NB4 (cell line): ENCODE data around the gene IFNL2.
"Not testable (repeated sequence)": the region's sequence is repeated elsewhere in the genome, so short reads cannot be mapped to it uniquely, and the experiment has no call there.

Experiments
- DNase-seq: peaks from one replicate; pipeline ENCODE4 v3.0.0; 2010; ENCODE audit warnings: low read depth
- H3K4me3 ChIP-seq: one replicate; pipeline ENCODE4 v1.5.1; 2011; ENCODE audit warnings: mild to moderate bottlenecking, low read depth, low read length, moderate library complexity
- CTCF ChIP-seq: IDR thresholded peaks from one replicate; pipeline ENCODE4 v1.5.1; 2012; ENCODE audit warnings: low read depth, low read length
- MYC ChIP-seq: IDR thresholded peaks from 2 replicates; pipeline ENCODE4 v1.6.1; 2011; ENCODE audit warnings: low read depth, low read length
- POLR2A ChIP-seq: IDR thresholded peaks from 2 replicates; pipeline ENCODE4 v1.6.1; 2011; ENCODE audit warnings: mild to moderate bottlenecking; ENCODE audit not compliant: insufficient read length; ENCODE audit errors: extremely low read depth
- TF ChIP-seq, protein P1 (sequence below): IDR thresholded peaks from 2 replicates; pipeline ENCODE4 v1.6.1; 2011; ENCODE audit warnings: low read depth, low read length

The IFNL2 gene

DNA sequence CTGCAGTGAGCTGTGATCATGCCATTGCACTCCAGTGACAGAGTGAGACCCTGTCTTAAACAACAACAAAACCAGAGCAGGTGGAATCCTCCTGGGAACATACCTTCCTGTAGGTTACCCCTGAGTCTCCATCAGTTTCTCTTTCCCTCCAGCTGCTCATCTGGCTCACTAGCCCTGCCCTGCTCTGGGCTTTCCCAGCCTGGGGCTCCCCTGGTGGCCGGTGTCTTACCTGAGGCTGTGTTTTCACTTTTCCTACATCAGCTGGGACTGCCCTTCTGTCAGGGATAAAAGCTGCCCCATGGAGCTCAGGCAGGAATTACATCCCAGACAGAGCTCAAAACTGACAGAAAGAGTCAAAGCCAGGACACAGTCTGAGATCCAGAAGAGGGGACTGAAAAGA, at the start of gene IFNL2:
TSS of gene IFNL2 (plus strand) at position 312 of the 400 bp plus-strand sequence. CDS start 173 bp downstream, outside the sequence.
- H3K4me3 ChIP-seq, DNase-seq: not testable (repeated sequence)

DNA sequence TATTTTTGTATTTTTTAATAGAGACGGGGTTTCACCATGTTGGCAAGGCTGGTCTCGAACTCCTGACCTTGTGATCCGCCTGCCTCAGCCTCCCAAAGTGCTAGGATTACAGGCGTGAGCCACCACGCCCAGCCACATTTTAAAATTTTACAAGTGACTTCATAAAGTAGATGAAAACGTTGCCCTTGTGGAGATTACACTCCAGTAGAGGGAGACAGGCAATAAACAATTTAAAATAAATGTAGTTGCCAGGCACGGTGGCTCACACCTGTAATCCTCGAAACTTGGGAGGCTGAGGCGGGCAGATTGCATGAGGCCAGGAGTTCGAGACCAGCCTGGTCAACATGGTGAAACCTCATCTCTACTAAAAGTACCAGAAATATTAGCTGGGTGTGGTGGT, 49.1 kb upstream of the IFNL2 start:
- DNase-seq, H3K4me3 ChIP-seq: not testable (repeated sequence)

GRCh38 chr19:39223703-39224279, 44.4 kb upstream of the IFNL2 start:
- DNase-seq: peak; percentile 16
- H3K4me3 ChIP-seq: no peak overlapping the region
- no peak for TF ChIP-seq MYC
- TF ChIP-seq CTCF: no peak
- TF ChIP-seq, protein P1, sequence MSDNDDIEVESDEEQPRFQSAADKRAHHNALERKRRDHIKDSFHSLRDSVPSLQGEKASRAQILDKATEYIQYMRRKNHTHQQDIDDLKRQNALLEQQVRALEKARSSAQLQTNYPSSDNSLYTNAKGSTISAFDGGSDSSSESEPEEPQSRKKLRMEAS: no peak

- TF ChIP-seq CTCF: no peak
- TF ChIP-seq, protein P1: no peak
- TF ChIP-seq POLR2A: no peak
- TF ChIP-seq MYC: no peak
- peak; percentile 38 for DNase-seq
- no peak overlapping the region for H3K4me3 ChIP-seq
Observed at GRCh38 chr19:39224910-39225309, 43.3 kb upstream of the IFNL2 start.

DNA sequence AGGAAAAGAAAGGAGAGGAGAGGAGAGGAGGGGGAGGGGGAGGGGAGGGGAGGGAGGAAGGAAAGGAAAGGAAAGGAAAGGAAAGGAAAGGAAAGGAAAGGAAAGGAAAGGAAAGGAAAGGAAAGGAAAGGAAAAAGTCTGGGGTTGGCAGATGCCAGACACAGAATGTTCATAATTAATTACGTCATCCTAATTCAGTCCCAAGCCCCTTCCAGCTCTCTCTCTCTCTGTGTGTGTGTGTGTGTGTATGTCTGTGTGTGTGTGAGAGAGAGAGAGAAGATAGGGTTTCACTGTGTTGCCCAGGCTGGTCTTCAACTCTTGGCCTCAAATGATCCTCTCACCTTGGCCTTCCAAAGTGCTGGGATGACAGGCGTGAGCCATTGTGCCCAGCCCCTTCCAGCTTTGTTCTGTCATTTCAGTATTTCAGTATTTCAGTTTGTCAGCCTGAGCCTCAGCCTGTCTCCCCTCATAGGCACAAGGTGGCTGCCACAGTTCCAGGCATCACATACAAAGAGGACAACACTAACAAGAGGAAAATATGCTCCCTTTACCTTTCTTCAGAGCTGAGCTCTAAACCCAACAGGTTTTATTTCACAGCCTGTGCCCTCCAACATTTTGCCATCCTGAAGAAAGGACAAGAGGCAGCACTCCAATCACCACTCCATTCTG, 38.0 kb upstream of the IFNL2 start:
- DNase-seq: no peak

GRCh38 chr19:39232708-39233107, 35.5 kb upstream of the IFNL2 start:
- no peak overlapping the region for H3K4me3 ChIP-seq
- no peak for TF ChIP-seq CTCF
- TF ChIP-seq MYC: no peak
- TF ChIP-seq, protein P1: no peak
- no peak for TF ChIP-seq POLR2A
- no peak for DNase-seq

More for the DNA sequence above, 38.0 kb upstream of the IFNL2 start:
- H3K4me3 ChIP-seq: no peak overlapping the region
- TF ChIP-seq CTCF: no peak
- TF ChIP-seq, protein P1: no peak
- TF ChIP-seq MYC: no peak
- TF ChIP-seq POLR2A: no peak

- TF ChIP-seq CTCF (no peak), POLR2A (no peak), MYC (no peak)
- TF ChIP-seq, protein P1: no peak
- no peak for DNase-seq
- no peak overlapping the region for H3K4me3 ChIP-seq
Observed at GRCh38 chr19:39236527-39236926, 31.7 kb upstream of the IFNL2 start.
